RKO (cell line): ENCODE measurements around the gene PICALM.
"Not testable (repeated sequence)": the region's sequence is repeated elsewhere in the genome, so short reads cannot be mapped to it uniquely, and the experiment has no call there.

ENCODE experiments used
- DNase-seq: peaks from one replicate; pipeline ENCODE4 v3.0.0-alpha.2; 2016; ENCODE audit warnings: low spot score

Gene PICALM

GRCh38 chr11:85976525-85976924 lies 92.4 kb downstream of the PICALM start:
- DNase-seq = no peak

GRCh38 chr11:85974122-85974521 lies 94.8 kb downstream of the PICALM start:
- no peak for DNase-seq

GRCh38 chr11:85970593-85970992 lies 98.3 kb downstream of the PICALM start:
- no peak for DNase-seq

- DNase-seq = no peak
Observed at GRCh38 chr11:85967457-85967856, 101.4 kb downstream of the PICALM start.

GRCh38 chr11:85965202-85965601 lies 103.7 kb downstream of the PICALM start:
- no peak for DNase-seq

GRCh38 chr11:85961930-85962363 lies 106.9 kb downstream of the PICALM start:
- DNase-seq = no peak

GRCh38 chr11:85961130-85961529 lies 107.8 kb downstream of the PICALM start:
- no peak for DNase-seq

- DNase-seq = no peak
Observed at GRCh38 chr11:85960678-85961077, 108.2 kb downstream of the PICALM start.

GRCh38 chr11:85955531-85955930 lies 113.4 kb downstream of the PICALM start:
- no peak for DNase-seq

GRCh38 chr11:85953491-85954143 lies 115.3 kb downstream of the PICALM start:
- DNase-seq = no peak

- not testable (repeated sequence) for DNase-seq
Observed at GRCh38 chr11:85952108-85952485, 116.8 kb downstream of the PICALM start.

- DNase-seq = no peak
Observed at GRCh38 chr11:85951428-85952107, 117.3 kb downstream of the PICALM start.

GRCh38 chr11:85951049-85951405 lies 117.9 kb downstream of the PICALM start:
- DNase-seq = no peak

- no peak for DNase-seq
Observed at GRCh38 chr11:85950317-85951048, 118.4 kb downstream of the PICALM start.

- DNase-seq = no peak
Observed at GRCh38 chr11:85949798-85950197, 119.1 kb downstream of the PICALM start.

GRCh38 chr11:85948884-85949283 lies 120.0 kb downstream of the PICALM start:
- DNase-seq = no peak

GRCh38 chr11:85947431-85948272 lies 121.2 kb downstream of the PICALM start:
- peak; percentile 25 for DNase-seq

GRCh38 chr11:85946221-85946620 lies 122.7 kb downstream of the PICALM start:
- no peak for DNase-seq

GRCh38 chr11:85945788-85946187 lies 123.1 kb downstream of the PICALM start:
- no peak for DNase-seq

- no peak for DNase-seq
Observed at GRCh38 chr11:85945296-85945695, 123.6 kb downstream of the PICALM start.

- DNase-seq = peak; percentile 25
Observed at GRCh38 chr11:85941380-85941973, 127.4 kb downstream of the PICALM start.
